ENCODE data around the gene MYBPHL. TPM values are rescaled to one million over a fixed set of nuclear protein-coding genes. Genes with fewer than 3 reads are reported as not detected.
"Not testable (repeated sequence)": the region's sequence is repeated elsewhere in the genome, so short reads cannot be mapped to it uniquely, and the experiment has no call there.

MYBPHL gene
- polyA plus RNA-seq, 10 donors: 0.40 to 1.9 (median 0.93) TPM

DNA sequence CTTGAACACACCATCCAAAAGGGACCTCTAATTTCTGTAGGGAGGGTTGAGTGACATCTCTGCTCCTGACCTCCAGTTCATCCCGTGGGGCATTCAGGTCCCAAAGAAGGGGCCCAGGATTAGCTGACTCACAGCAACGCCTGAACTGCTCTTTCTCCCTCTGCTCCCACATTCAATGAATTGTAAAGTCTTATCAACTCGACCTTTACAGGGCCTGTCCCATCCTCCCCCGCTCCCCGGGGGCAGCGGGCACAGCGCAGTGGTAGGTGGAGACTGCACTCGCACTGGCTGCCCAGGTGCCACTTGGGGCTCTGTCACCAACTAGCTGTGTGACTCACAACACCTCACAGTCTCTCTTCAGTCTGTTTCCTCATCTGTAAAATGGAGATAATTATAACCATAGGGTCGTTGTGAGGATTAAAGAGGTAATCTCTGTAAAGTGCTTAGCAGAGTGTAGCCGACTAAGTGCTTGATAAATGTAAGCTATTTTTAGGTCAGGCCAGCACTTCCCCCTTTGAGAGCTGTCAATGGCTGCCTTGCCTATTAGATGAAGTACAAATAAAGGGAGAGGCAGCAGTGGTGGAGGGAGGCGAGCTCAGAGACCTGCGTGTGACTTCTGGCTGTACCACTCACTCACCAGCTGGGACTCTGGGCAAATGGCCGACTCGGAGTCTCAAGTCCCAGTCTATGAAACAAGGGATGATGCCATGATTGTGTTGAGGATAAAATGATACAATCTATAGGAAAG is 637 bp upstream of the MYBPHL start:
- DNase-seq: no peak

DNA sequence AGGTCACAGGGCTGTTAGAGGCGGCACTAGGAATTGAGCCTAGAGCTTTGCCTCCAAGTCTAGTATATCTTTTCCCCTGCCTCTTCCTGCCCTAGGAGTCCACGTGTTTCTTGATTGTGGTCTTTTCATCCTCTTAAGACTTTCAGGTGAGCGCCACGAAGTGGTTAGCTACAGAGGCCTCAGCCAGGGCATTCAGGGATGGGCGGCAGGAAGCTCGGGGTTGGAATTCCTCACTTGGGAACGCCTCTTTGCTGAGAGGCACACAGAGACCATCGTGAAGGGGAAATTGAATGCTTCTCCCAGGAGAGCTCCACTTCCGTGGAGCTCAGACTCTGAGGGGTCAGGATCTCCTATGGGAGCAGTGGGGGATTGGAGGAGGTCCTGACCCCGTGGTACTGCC is 820 bp downstream of the MYBPHL start:
- DNase-seq: not testable (repeated sequence)

- no peak for DNase-seq
These were observed 2.4 kb downstream of the MYBPHL start for GRCh38 chr1:109304226-109304920.

DNA sequence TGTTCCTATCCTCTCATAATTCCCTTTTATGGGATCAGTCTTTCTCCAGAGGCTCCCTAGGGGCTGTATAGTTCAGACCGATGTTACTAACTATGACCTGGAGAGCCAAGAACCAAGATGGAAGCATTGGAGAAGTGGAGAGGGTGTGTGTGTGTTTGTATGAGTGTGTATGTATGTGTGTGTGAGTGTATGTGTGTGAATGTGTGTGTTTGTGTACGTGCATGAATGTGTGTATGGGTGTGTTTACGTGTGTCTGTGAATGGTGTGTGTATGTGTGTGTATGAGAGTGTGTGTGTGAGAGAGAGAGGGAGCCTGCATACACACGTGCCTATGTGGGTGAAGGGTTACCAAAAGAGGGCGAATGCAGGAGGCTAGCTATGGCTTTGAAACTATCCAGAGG is 4.9 kb downstream of the MYBPHL start:
- no peak for DNase-seq

- no peak for DNase-seq
These were observed 6.1 kb downstream of the MYBPHL start for GRCh38 chr1:109300650-109301151.

DNA sequence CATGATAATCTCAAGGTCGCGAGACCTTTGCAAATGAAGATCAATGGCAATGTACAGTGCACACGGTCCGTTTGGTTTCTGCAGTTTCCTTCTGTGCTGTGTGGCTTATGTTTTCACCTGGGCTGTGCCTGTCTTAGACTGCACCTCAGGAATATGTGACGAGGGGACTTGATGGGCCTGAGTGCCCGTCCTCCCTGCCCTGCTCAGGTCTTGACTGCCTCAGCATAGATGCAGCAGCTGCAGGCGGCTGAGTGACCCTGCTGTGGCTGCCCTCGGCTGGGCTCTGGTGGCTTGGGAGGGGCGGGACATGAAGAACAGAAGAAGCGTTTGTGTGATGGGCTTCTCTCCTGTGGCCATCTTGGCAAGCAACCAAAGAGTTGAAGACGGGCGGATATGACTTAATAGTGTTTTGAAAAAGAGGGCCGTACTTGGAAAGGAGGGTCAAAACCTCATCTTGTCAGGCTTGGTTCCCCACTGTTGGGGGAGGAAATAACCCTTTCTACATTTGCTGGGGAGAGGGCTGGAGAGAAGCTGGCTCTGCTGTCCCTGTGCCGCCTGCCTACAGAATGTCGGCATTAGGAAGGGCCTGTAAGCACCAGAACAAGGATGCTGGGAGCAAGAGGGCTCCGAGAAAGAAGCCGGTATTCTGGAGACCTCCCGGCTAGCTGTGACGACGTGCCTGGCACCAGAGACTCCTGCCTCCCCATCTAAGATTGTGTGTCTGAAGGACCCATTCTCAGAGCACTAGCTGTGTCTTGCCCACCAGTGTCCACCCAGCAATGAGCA is 7.1 kb downstream of the MYBPHL start:
- peak; percentile 51 to 91 (median 75) for DNase-seq

DNA sequence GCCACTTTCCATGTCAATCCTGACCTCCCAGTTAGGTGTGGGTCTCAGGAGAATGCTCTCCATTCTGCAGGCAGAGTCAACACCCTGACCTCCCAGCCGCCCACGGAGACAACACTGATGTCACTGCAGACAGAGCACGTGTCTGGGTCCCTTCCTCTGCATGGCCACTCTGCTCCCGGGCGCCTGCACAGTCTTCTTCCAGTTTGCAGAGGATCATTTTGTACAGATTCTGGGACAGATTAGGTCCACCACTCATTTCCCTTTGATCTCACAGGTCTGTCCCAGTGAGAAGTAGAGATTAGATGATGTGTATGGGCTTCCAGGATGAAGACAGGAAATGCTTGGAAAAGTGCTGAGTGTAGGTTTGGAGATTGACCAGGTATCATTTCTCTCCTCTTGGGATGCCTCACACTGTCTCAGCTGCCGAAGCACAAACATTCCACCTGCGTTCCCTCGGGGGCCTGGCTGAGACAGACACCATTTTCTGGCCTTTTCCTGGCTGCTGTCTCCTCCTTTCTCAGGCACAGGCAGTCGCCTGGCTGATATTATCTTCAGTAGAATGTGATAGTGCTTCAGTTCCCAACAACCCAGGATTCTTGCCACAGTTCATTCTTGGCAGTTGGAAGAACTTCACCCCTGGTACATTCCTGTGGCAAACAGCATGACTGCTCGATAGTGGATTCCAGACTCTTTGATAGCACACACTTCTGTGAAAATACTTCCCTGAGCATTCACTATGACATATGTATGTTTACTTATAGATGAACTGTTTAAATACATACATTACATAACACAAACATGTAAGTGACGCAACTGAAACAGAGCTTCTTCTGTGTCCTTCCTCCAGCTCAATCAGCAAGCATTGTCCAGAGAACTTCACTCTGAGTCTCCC is 7.9 kb downstream of the MYBPHL start:
- DNase-seq: peak in 2 of 3 donors; percentile 83 to 84

DNA sequence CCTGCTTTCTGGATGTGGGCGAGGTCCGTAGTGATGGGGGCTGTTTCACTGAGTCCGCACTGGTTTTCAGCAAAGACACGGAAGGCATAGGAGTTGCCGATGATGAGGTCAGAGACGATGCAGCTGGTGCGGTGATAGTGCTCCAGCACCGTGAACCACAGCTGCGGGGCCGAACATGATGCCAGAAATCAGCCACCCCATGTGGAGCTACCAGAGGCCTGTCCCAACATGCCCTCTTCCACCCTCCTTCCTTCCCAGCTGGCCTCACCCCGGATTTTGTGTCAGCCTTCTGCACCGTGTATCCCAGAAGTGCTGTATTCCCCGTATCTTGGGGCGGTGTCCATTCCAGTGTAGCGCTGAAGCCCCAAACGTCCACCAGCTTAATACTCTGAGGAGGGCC is 10.0 kb downstream of the MYBPHL start:
- DNase-seq: no peak

DNA sequence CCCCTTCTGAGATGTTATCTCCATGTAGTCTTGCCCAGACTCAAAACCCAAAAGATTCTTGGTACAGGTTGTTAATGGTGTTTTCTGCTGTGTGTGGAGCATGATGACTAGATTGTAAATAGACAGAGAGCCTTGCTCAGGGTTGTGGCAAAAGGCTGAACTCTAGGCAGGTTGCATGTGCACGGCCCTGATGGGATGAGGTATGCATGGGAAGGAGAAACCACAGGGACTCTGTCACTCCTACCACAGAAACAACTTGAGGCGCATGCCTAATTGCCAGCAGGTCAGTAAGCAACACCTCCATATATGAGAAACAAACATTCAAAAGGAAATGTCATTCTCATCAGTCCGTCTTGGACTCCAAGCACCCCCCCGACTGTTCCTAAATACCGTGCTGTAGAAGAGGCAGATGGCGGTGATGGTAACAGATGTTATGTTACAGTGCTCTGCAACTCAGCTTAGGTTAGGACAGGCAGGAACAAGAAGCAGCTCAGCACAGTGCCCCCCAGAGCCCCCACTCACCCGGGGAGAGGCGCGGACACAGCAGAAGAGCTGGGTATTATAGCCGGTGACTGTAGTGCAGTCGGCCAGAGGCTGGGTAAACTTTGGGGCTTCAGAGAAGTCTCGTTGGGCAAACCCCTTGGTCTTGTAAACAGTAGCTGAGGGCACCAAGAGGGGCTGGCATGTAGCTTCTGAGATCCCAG is 10.9 kb downstream of the MYBPHL start:
- no peak for DNase-seq

GRCh38 chr1:109294481-109294880 is 12.3 kb downstream of the MYBPHL start:
- no peak for DNase-seq

DNA sequence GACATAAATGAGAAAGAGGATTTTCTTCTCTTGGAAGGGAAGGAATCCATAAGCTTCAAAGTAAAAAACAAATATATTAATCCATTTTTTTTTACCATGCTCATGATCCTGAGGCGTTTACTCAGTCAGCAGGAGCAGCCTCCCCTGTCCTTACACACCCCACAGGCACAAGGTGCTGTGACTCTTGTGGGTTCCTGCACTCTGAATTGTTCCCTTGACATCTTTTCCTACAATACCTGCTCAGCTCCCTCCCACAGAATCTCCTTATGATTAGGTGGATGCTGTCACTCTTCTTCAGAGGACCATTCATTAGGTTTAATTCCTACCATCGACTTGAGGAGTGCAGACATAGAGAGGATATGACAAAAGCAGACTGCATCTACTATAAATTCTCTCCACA is 13.8 kb downstream of the MYBPHL start:
- DNase-seq: no peak

GRCh38 chr1:109292364-109292763 is 14.4 kb downstream of the MYBPHL start:
- no peak for DNase-seq

DNA sequence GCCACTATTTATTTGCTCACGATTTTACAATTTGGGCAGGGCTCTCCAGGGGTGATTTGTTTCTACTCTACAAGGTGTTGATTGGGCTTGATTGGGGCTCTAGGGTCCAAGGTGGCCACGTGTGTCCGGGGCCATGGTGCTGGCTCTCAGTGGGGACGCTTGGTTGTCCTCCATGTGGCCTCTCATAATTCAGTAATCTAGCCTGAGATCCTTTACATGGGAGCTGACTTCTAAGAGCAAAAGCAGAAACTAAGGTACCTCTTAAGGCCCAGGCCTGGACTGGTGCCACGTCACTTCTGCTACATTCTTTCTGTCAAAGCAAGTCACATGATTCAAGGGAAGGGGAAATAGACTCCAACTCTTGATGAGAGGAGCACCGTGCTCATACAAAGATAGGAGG is 15.8 kb downstream of the MYBPHL start:
- DNase-seq: no peak

DNA sequence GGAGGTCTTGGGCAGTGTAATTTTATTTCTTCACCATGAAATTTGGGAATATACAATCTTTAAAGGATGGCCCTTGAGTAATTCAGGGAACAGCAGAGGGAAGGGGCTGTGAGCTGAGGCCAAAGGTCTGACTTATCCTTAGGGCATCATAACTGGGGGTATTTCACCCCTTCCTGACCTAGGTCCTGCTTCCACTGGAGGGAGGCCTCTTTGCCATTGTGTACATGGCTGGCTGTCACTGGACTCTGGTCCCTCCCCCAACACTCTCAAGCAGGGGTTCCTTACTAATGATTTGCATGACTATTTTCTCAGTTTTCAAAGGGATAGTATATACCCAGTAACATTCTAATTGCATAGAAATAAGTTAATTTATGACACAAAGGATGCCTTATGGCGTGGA is 16.7 kb downstream of the MYBPHL start:
- no peak for DNase-seq

DNA sequence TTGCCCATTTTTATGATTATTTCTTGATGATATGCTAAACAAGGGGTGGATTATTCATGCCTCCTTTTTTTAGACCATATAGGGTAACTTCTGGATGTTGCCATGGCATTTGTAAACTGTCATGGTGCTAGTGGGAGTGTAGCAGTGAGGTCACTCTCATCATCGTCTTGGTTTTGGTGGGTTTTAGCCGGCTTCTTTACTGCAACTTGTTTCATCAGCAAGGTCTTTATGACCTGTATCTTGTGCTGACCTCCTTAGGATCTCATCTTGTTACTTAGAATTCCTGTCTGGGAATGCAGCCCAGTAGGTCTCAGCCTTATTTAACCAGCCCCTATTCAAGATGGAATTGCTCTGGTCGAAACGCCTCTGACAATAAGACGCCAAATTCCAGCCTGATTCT is 20.0 kb downstream of the MYBPHL start:
- DNase-seq: not testable (repeated sequence)

DNA sequence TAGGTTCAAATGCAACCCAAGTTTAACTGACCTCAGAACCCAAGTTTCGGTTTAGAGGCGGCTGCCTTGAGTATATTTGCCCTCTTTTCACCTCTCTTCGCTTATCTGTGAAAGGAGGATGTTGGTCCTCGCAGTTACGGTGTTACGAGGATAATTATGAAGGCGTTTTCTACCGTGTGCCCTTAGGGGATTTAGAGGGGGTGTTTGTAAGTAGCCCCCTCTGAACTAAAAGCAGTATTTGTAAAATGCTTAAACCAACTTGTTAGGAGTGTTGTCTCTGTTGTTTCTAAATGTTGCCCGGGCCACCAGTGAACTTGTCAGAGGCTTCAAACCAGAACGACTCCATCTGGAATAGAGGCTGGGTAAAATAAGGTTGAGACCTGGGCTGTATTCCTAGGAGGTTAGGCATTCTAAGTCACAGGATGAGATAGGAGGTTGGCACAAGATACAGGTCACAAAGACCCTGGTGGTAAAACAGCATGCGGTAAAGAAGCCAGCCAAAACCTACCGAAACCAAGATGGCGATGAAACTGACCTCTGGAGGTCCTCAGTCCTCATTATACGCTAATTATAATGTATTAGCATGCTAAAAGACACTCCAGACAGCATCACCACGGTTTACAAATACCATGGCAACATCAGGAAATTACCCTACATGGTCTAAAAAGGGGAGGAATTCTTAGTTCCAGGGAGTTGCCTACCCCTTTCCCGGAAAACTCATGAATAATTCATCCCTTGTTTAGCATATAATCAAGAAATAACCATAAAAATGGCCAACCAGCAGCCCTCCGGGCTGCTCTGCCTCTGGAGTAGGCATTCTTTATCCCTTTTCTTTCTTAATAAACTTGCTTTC is 22.8 kb downstream of the MYBPHL start:
- no peak for DNase-seq

- peak; percentile 96 to 98 (median 96) for DNase-seq
These were observed 23.7 kb downstream of the MYBPHL start, which contains the start of gene PSRC1 for GRCh38 chr1:109282952-109283747. PSRC1 (minus strand) TSS chr1:109283145.

GRCh38 chr1:109282497-109282951 is 24.3 kb downstream of the MYBPHL start:
- no peak for DNase-seq
